Colonic mucosa (tissue), 4 donors: Measurements from ENCODE around the gene LSM14A. TPM values are rescaled to one million over a fixed set of nuclear protein-coding genes. Genes with fewer than 3 reads are reported as not detected.

Experiments used
- DNase-seq: peaks from one replicate; pipeline ENCODE4 v3.0.0-alpha.2; 2020
- H3K27ac ChIP-seq: fragments of 200-600 bp; one replicate; pipeline ENCODE4 v1.8.0; 2021
- H3K27me3 ChIP-seq: fragments of 200-600 bp; one replicate; pipeline ENCODE4 v1.8.0; 2021
- H3K36me3 ChIP-seq: fragments of 200-600 bp; one replicate; pipeline ENCODE4 v1.8.0; 2021
- H3K4me1 ChIP-seq: fragments of 200-600 bp; one replicate; pipeline ENCODE4 v1.8.0; 2021; ENCODE audit warnings: mild to moderate bottlenecking
- H3K4me3 ChIP-seq: fragments of 200-600 bp; one replicate; pipeline ENCODE4 v1.8.0; 2021
- H3K9ac ChIP-seq, 2 donors: one replicate each; pipeline ENCODE4 v1.7.0; 2013; ENCODE audit warnings: control low read depth in 2 of 2, low read depth in 2 of 2, low read length in 2 of 2
- H3K9me3 ChIP-seq: fragments of 200-600 bp; one replicate; pipeline ENCODE4 v1.8.0; 2021
- CTCF ChIP-seq: fragments of 200-600 bp; IDR thresholded peaks from one replicate; pipeline ENCODE4 v1.8.0; 2022; ENCODE audit warnings: antibody characterized with exemption, mild to moderate bottlenecking
- intact Hi-C: fragments of 100-400 bp; cut with DNase I; formaldehyde crosslinking; loops from one replicate; pipeline ENCODE4 v1.14.1; 2022
- total RNA-seq, 2 donors: library from RNA; stranded (reverse); fragmentation: NEBNext Ultra II Directional in 1 of 2; extraction: Animal tissue kit (Norgen Biotek cat#: 25700) in 1 of 2; gene quantifications; one replicate each; pipeline ENCODE4 v1.2.1, GENCODE V29; 2021
- donor health status: healthy.
- donor health status: DM: no; HTN: no; CAD: no.
- donor health status: DM: no; HTN: no; CAD: no.

LSM14A gene
- total RNA-seq, 2 donors from 2014 or later, result 80.5 to 105 TPM

DNA sequence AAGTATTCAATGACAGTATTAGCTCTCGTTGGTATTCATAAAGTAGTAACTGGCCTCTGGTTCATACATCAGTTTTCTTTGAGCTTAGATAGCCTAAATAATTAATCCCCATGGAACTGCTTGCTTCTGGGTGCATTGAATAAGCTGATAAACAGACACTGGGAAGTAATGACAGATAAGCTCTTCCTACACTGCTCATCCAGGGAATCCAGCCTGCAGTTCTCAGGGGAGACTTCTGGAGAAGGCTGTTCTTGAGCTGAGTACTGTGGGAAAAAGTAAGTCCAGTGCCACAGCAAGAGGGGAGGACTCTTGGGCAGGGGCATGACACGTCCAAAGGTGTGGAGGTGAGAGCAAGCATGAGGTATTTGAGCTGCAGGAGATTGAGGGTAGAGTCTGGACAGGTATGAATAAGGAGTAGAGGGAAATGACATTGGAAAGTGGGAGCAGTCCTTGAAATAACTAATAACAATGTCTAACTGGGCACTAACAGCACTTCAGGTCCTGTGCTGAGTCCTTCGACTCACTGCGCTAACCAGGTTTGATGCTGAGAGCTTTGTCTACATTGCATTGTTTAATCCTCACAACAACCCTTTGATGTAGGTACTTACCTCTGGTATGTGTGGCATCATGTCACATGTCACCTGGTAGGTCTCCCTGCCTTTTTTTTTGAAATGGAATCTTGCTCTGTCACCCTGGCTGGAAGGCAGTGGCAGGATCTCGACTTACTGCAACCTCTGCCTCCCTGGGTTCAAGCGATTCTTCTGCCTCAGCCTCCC lies 89.2 kb downstream of the LSM14A start:
- Histone ChIP-seq H3K4me1 (no peaks in the 10 kb centered on the region), H3K36me3 (no peaks in the 10 kb centered on the region), H3K27ac (no peak overlapping the region), H3K27me3 (no peaks in the 10 kb centered on the region), H3K9me3 (no peaks in the 10 kb centered on the region), H3K4me3 (no peak overlapping the region), H3K9ac (no peak overlapping the region)
- intact Hi-C loops, result no loop called here
- TF ChIP-seq CTCF, result no peak
- DNase-seq, result no peak

DNA sequence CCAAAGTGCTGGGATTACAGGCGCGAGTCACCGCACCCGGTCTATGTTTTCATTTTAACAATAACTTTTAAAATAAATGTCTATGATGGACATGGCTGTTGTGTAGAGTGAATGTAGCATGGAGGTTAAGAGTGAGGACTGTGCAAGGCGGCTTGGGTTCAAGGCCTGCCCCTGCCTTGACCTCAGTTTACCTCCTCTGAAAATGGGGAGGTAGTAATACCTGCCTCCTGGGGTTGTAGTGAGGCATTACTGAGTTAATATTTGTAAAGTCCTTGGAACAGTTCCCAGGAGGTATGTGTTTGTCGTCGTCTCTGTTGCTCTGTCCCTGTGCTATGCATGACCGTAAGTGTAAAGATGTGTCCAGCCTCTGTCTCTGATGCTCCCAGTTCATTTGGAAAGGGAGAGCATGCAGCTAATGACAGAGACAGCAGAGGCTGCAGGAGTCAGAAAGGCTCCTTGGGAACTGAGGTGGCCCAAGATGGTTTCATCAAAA lies 91.5 kb downstream of the LSM14A start:
- Histone ChIP-seq H3K27ac (no peak overlapping the region), H3K4me1 (no peaks in the 10 kb centered on the region), H3K9me3 (no peaks in the 10 kb centered on the region), H3K27me3 (no peaks in the 10 kb centered on the region), H3K36me3 (no peaks in the 10 kb centered on the region), H3K4me3 (no peak overlapping the region), H3K9ac (no peak overlapping the region)
- no peak for TF ChIP-seq CTCF
- intact Hi-C loops, result no loop called here
- DNase-seq, result no peak

DNA sequence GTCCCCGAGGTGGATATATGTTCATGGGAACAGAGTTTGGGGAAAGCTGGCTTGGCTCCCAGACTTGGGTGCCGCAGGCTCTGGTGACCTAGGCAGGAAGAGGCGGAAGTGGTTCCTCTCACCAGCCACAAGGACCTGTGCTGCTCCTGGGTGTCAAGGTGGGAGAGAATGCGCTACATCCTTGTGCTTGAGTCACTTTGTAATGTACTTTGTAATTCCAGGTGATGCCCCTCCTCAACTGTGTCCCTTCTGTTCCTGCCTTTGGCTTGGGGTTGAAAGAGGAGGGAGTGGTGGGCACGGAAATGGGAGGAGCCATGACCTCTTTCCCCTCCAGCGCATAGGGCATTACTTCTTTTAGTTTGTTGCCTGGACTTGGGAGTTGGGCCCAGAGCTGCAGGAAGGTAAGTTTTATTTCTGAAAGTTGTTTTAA lies 92.9 kb downstream of the LSM14A start:
- H3K9ac ChIP-seq, result no peak overlapping the region
- H3K4me1 ChIP-seq, result peaks cover 3% of the 10 kb centered on the region
- no peaks in the 10 kb centered on the region for H3K9me3 ChIP-seq
- H3K27ac ChIP-seq, result no peak overlapping the region
- no peaks in the 10 kb centered on the region for H3K27me3 ChIP-seq
- DNase-seq, result no peak
- intact Hi-C loops, result no loop called here
- no peak for TF ChIP-seq CTCF
- no peak overlapping the region for H3K4me3 ChIP-seq
- no peaks in the 10 kb centered on the region for H3K36me3 ChIP-seq

DNA sequence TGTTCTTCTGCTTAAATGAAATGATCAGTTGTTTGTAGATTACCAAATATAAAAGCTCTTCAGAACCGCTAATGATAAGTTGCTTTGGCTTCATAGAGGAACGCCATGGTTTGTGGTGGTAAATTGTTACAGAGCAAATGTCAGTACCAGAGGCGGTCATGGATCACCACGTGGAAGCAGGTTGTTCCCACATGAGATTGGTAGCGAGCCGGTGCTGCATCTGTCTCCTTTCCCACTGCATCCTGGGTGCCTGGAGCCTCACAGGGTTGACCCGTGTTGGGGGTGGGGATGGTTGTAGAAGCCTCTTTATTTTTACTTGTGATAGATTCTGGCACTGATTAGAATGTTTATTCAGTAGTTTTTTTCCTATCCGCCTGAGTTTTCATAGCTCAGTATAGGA lies 96.8 kb downstream of the LSM14A start:
- Histone ChIP-seq H3K36me3 (no peaks in the 10 kb centered on the region), H3K4me1 (peaks cover 9% of the 10 kb centered on the region)
- intact Hi-C loops, result no loop called here

DNA sequence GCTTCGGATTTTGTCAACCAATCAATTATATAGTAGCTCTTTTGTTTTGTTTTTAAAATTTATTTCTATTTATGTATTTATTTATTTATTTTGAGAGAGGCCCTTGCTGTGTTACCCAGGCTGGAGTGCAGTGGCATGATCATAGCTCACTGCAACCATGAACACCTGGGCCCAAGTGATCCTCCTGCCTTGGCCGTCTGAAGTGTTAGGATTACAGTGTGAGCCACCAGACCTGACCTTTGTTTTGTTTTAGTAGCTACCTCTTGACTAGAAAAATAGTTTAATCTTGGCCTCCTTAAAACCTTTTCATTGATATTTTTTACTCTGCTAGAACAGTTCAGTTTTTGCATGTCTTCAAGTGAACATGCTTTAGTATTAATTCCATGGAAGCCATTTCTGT lies 97.2 kb downstream of the LSM14A start:
- no peak for TF ChIP-seq CTCF
- DNase-seq, result no peak
- intact Hi-C loops, result no loop called here
- Histone ChIP-seq H3K9ac (peak overlapping the region in 1 of 2 donors; percentile 48), H3K27ac (peak overlapping the region; percentile 50), H3K4me1 (peaks cover 9% of the 10 kb centered on the region), H3K4me3 (no peak overlapping the region), H3K9me3 (no peaks in the 10 kb centered on the region), H3K27me3 (no peaks in the 10 kb centered on the region), H3K36me3 (no peaks in the 10 kb centered on the region)

More for the DNA sequence above, 96.8 kb downstream of the LSM14A start:
- H3K27me3 ChIP-seq, result no peaks in the 10 kb centered on the region
- H3K4me3 ChIP-seq, result no peak overlapping the region
- DNase-seq, result no peak
- H3K27ac ChIP-seq, result no peak overlapping the region
- TF ChIP-seq CTCF, result no peak
- H3K9ac ChIP-seq, result no peak overlapping the region
- no peaks in the 10 kb centered on the region for H3K9me3 ChIP-seq
